RWPE1 (cell line): ENCODE results near the gene WDR45B.

Experiments
- CTCF ChIA-PET: fragments of 350-600 bp; sonication (Branson Sonifier 250); formaldehyde crosslinking; extraction: SDS; loops from one replicate; lab custom pipeline; 2021; lab: Yijun Ruan, JAX
- POLR2A ChIA-PET: fragments of 400-600 bp; formaldehyde crosslinking; extraction: SDS; loops from one replicate; lab custom pipeline; 2020; ENCODE audit warnings: antibody characterized with exemption; ENCODE audit not compliant: low non-redundant PET; lab: Yijun Ruan, JAX
- DNase-seq: peaks from one replicate; pipeline ENCODE4 v3.0.0; 2012; ENCODE audit warnings: low spot score
- H3K27ac ChIP-seq: fragments of 450-650 bp; 2 replicates; pipeline ENCODE4 v1.5.1; 2017
- CTCF ChIP-seq: fragments of 450-650 bp; conservative IDR thresholded peaks from 2 replicates; pipeline ENCODE4 v1.5.1; 2017; ENCODE audit warnings: low read depth, mild to moderate bottlenecking

The WDR45B gene

GRCh38 chr17:82679586-82680465, 31.6 kb upstream of the WDR45B start:
- POLR2A ChIA-PET: interaction anchor here (1.0 kb wide), 1 partner anchor 16 kb away, joined by 4 read pairs; no protein-coding TSS in a partner anchor
- no peak overlapping the region for H3K27ac ChIP-seq
- no peak for TF ChIP-seq CTCF
- no peak for DNase-seq
- CTCF ChIA-PET: no interaction called here

DNA sequence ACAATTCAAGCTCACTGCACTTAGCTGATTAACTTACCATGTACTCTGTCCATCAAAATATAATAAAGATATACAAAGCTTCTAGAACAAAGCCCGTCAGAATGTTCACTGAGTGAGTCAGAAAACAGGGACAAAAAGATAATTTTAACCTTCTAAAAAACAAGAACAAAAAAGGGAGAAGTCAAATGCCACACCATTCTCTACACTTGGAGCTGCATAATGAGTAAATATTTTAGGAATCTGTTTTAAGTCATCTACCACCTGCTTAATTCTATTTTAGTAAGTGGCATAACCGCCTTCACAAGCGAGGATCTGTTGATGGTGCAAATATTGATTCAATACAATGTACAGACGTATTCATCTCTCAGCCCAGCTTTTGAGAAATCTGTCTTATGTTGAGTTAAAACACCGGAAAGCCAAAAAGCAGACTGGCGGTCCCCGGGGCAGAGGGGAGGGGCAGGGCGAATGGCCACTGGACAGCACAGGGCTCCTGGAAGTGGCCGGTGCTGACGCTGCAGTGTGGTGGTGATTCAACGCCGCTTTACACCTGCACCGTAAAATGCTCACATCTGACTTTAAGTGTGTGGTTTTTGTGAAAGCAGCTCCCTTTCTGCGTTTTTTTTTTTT, 30.1 kb upstream of the WDR45B start:
- ChIA-PET CTCF (interaction anchor here (0.9 kb wide), 1 partner anchor 10 kb away, joined by 6 read pairs; no protein-coding TSS in a partner anchor), POLR2A (no interaction called here)
- no peak overlapping the region for H3K27ac ChIP-seq
- DNase-seq: no peak
- no peak for TF ChIP-seq CTCF

- no peak for DNase-seq
- no peak overlapping the region for H3K27ac ChIP-seq
- ChIA-PET CTCF (interaction anchor here (0.9 kb wide), 1 partner anchor 9 kb away, joined by 6 read pairs; no protein-coding TSS in a partner anchor), POLR2A (no interaction called here)
- TF ChIP-seq CTCF: no peak
These were observed 29.2 kb upstream of the WDR45B start for GRCh38 chr17:82677353-82677925.

DNA sequence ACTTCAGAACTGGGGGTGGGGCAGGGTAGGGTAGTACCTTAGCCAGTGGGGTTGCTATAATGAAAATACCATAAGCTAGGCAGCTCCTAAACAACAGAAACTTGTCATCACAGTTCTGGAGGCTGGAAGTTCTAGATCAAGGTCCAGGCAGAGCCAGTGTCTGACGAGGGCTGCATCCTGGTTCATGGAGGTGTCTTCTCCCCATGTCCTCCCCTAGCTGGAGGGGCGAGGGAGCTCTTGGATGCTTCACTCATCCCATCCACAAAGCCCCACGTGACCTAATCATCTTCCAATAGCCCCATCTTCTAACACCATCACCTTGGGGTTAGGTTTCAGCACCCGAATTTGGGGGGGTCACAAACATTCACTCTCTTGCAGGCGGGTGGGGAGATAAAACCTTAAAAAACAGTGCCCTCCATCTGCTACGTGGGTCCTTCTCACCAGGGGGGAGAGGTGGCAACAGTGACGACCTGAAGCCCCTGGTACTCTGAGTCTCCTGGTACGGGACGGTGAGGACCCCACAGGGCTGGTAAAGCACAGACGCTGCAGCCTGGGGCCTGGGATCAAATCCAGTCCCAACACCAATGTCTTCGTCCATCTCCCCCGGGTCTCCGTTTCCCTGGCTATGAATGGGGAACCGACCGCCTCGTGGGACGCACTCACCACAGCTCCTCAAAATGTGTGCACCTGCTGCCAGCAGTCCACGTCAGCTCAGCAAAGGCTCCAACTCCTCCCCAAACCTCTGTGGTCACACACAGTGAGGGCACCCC, 27.4 kb upstream of the WDR45B start:
- H3K27ac ChIP-seq: no peak overlapping the region
- ChIA-PET POLR2A (no interaction called here), CTCF (no interaction called here)
- no peak for DNase-seq
- no peak for TF ChIP-seq CTCF

- no peak for TF ChIP-seq CTCF
- ChIA-PET CTCF (no interaction called here), POLR2A (no interaction called here)
- no peak overlapping the region for H3K27ac ChIP-seq
- no peak for DNase-seq
These were observed 26.6 kb upstream of the WDR45B start for GRCh38 chr17:82674656-82675475.
